Activated T-cell treated with anti-CD3 and anti-CD28 coated beads, Interleukin-2, amount 50 U/mL, for 24 hours (primary cell): ENCODE results near the gene DCHS1.
A peak's percentile ranks its signal among the peaks of the same experiment; 100 is the strongest.

Experiments used
- DNase-seq: peaks from one replicate; pipeline ENCODE4 v3.0.0-alpha.2; 2020
- H3K27ac Mint-ChIP-seq: 2 replicates; pipeline ENCODE4 v1.8.0; 2020; ENCODE audit warnings: mild to moderate bottlenecking, mixed read lengths
- H3K27me3 Mint-ChIP-seq: 2 replicates; pipeline ENCODE4 v1.8.0; 2020; ENCODE audit warnings: mixed read lengths
- H3K36me3 Mint-ChIP-seq: 2 replicates; pipeline ENCODE4 v1.8.0; 2020; ENCODE audit warnings: low read depth, mixed read lengths
- H3K4me1 Mint-ChIP-seq: 2 replicates; pipeline ENCODE4 v1.8.0; 2020; ENCODE audit warnings: low read depth, mixed read lengths
- H3K4me3 Mint-ChIP-seq: 2 replicates; pipeline ENCODE4 v1.8.0; 2020; ENCODE audit warnings: mild to moderate bottlenecking, moderate library complexity, mixed read lengths
- H3K9me3 Mint-ChIP-seq: 2 replicates; pipeline ENCODE4 v1.8.0; 2020; ENCODE audit warnings: mixed read lengths

The DCHS1 gene

DNA sequence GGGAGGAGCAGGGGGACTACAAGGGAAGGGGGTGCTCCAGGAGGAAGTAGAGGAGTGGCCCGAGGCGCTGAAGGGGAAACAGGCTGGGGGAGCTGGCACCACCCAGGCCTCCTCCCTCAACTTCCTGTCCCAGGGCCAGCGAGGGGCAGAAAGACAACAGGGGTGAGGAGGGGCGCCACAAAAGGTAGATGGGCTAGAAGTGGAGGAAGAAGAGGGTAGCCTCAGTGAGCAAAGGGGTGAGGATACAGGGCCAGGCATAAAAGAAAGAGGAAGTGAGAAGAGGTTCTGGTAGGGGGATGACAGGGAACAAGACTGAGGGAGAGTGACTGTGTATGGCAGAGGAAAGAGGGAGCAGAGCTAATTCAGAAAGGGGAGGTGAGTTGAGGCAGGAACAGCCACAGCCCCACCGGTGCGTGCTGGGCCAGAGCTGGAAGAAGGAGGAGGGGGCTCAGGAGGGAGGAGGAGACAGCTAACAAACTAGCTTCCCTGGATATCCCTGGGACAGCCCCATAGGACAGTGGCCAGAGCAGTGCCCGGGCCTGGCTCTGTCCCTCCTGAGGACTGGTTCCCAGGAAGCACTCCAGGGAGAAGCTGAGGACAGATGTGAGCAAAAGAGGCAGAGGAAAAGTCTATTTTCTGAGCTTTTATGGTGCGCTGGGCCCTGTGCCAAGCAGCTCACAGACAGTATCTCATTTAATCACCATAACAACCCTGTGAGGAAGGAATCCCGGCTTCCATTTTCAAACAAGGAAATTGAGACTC, 8.5 kb downstream of the DCHS1 start:
- H3K27ac Mint-ChIP-seq: no peak overlapping the region
- no peaks in the 10 kb centered on the region for H3K9me3 Mint-ChIP-seq
- DNase-seq: peak; percentile 69
- H3K27me3 Mint-ChIP-seq: no peaks in the 10 kb centered on the region
- no peak overlapping the region for H3K4me3 Mint-ChIP-seq
- H3K4me1 Mint-ChIP-seq: no peaks in the 10 kb centered on the region
- no peaks in the 10 kb centered on the region for H3K36me3 Mint-ChIP-seq

DNA sequence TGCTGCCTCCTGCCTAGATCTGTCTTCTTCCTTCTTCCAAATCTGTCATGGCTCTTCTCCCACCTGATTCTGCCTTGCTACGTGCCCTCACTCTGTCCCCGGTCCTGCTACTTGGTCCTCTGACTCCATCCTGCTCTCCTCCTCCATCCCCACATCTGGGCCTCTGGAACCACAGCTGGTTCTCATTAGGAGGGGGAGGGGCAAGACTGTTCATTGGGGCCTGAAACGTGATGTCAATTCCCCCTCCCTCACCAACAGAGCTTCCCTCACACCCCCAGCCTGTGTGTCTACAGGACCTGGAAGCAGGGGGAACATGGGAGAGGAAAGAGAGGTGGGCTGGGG, 9.1 kb downstream of the DCHS1 start:
- DNase-seq: no peak
- Mint-ChIP-seq H3K9me3 (no peaks in the 10 kb centered on the region), H3K27me3 (no peaks in the 10 kb centered on the region), H3K4me1 (no peaks in the 10 kb centered on the region), H3K36me3 (no peaks in the 10 kb centered on the region), H3K27ac (no peak overlapping the region), H3K4me3 (no peak overlapping the region)

DNA sequence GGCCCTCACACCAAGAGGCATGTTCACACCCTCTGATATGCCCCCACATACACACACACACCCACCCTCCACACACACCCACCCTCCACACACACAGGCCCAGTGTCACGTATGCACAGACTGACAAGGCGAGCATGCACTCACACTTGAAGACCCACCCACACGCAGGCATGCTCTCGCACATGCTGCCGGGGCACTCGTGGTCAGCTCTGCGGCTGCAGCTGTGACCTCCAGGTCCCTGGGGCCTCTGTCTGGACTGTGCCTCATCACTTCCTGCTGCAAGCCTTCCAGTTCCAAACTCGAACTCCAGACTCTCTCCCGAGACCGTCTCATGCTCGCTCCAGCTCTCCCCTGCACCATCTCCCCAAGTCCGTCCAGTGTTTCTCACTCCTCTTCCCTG, 9.5 kb downstream of the DCHS1 start:
- DNase-seq: no peak
- Mint-ChIP-seq H3K9me3 (no peaks in the 10 kb centered on the region), H3K4me1 (no peaks in the 10 kb centered on the region), H3K4me3 (no peak overlapping the region), H3K36me3 (no peaks in the 10 kb centered on the region), H3K27ac (no peak overlapping the region), H3K27me3 (no peaks in the 10 kb centered on the region)

DNA sequence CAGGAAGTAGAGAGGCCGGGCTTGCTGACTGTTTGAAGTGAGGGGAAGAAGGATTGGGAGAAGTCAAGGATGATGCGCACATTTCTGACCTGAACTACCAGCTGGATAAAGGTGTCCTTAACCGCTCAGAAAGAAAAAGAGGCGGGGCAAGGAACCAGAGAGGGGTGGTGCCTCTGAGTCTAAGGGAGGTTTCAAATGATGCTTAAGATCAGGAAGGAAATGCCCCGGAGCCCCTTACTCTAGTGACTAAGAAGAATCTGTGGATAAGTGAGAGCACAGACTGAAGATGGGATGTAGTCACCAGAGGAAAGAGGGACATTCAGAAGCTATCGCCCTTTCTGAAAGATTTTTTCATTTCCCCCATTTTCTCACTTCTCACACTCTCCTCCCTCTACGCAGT, 12.7 kb downstream of the DCHS1 start:
- H3K9me3 Mint-ChIP-seq: no peaks in the 10 kb centered on the region
- no peak overlapping the region for H3K27ac Mint-ChIP-seq
- DNase-seq: no peak
- no peak overlapping the region for H3K4me3 Mint-ChIP-seq
- H3K4me1 Mint-ChIP-seq: no peaks in the 10 kb centered on the region
- no peaks in the 10 kb centered on the region for H3K36me3 Mint-ChIP-seq
- H3K27me3 Mint-ChIP-seq: no peaks in the 10 kb centered on the region

DNA sequence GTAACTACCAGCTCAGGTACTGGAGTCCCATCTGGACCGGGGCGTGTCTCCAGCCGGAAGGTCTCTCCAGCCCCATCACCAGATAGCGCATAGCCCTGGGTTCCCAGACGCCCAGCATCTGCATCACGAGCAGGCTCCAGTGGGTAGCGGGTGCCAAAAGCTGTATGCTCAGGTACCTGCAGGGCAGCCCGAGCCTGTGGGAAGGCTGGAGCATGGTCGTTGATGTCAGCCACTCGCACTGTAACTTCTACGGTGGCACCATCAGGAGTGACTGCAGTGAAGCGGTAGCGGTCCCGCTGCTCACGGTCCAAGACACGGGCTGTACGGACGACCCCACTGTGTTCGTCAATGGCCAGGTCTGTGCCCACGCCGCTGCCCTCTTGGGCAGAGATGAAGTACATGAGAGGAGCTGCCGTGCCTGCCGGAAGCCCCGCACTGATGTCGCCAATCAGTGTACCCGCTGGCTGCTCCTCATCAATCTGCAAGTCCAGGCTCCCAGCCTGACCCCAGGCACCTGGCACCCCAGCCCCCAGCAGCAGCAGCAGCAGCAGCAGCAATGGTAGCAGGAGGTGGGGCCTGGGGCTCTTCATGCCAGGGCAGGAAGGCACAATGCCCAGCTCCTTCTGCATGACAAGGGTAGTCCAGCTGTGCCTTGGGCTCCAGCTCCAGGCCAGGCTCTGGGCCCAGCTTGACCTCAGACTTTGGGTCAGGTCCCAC, 14.5 kb downstream of the DCHS1 start:
- no peaks in the 10 kb centered on the region for H3K27me3 Mint-ChIP-seq
- no peak overlapping the region for H3K4me3 Mint-ChIP-seq
- no peak for DNase-seq
- H3K36me3 Mint-ChIP-seq: no peaks in the 10 kb centered on the region
- no peaks in the 10 kb centered on the region for H3K9me3 Mint-ChIP-seq
- no peaks in the 10 kb centered on the region for H3K4me1 Mint-ChIP-seq
- no peak overlapping the region for H3K27ac Mint-ChIP-seq

DNA sequence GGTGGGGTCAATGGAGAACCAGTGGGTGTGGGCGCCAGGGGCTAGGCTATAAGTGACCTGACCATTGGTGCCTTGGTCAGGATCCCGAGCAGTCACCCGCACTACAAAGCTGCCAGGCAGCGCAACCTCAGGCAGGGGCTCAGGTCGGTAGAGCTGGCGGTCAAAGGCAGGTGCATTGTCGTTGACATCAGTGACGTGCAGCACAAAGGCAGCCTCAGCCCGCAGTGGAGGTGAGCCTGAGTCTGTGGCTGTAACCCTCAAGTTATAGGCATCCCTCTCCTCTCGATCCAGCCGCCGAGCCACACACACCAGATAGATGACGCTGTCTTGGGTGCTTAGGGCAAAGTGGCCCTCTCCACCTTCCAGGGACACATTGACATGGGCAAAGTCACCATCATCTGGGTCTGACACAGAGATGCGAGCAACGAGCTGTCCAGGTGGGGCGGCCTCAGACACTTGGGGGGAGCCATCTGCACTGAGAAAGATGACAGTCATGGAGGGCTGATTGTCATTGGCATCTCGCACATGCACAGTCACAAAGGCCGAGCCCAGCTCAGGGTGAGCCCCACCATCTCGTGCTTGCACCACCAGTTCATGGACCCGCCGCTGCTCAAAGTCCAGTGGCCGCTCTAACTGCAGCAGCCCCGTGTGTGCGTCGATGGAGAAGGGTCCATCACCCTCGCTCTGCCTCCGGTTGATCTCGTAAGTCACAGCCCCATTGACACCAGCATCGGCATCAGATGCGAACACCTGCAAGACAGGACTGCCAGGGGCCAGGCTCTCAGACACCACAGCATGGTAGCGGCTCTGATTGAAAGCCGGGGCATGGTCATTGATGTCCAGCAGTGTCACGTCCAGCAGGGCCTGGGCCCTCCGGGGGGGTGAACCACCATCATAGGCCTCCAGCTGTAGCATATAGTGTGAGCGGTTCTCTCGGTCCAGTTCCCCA, 15.3 kb downstream of the DCHS1 start:
- no peaks in the 10 kb centered on the region for H3K9me3 Mint-ChIP-seq
- H3K4me3 Mint-ChIP-seq: no peak overlapping the region
- no peaks in the 10 kb centered on the region for H3K27me3 Mint-ChIP-seq
- no peaks in the 10 kb centered on the region for H3K4me1 Mint-ChIP-seq
- H3K27ac Mint-ChIP-seq: no peak overlapping the region
- DNase-seq: no peak
- H3K36me3 Mint-ChIP-seq: no peaks in the 10 kb centered on the region

DNA sequence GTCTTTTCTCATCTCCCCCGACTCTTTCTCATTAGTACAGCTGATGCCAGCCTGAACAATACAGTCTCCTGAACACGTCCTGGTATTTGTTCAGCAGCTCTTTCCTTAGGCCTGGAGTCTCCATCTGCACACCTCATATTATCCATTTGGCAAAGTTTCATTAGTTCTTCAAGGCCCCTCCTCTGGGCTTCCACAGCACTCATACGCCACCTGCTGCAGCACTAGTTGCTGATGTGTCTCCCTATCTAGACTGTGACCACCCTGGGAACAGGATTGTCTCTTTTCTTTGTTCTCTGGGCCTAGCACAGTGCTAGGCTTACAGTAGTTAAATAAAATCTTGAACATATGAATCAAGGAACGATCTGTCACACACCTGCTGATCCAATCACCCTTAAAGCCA, 17.2 kb downstream of the DCHS1 start:
- Mint-ChIP-seq H3K27me3 (no peaks in the 10 kb centered on the region), H3K4me1 (no peaks in the 10 kb centered on the region), H3K36me3 (no peaks in the 10 kb centered on the region), H3K9me3 (no peaks in the 10 kb centered on the region), H3K27ac (no peak overlapping the region), H3K4me3 (no peak overlapping the region)
- no peak for DNase-seq

DNA sequence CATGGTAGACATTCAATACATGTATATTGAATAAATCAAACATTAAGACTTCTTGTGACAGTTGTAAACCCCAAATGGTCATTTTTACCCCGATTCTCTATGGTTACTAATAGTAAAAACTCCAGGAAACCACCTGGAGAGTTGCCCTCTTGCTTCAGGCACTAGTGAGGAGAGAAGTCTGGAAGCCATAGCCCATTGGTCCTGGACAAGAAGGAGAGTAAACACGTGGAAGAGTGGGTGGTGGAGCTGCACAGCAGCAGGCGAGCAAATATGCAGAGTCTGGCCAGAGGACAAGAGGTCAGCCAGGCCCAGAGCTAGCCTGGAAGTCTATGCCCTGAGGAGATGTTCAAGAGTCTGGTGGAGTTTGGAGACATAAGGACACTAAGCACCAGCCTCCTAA, 17.7 kb downstream of the DCHS1 start:
- Mint-ChIP-seq H3K9me3 (no peaks in the 10 kb centered on the region), H3K27me3 (no peaks in the 10 kb centered on the region), H3K4me3 (no peak overlapping the region), H3K27ac (no peak overlapping the region), H3K36me3 (no peaks in the 10 kb centered on the region), H3K4me1 (no peaks in the 10 kb centered on the region)
- no peak for DNase-seq

DNA sequence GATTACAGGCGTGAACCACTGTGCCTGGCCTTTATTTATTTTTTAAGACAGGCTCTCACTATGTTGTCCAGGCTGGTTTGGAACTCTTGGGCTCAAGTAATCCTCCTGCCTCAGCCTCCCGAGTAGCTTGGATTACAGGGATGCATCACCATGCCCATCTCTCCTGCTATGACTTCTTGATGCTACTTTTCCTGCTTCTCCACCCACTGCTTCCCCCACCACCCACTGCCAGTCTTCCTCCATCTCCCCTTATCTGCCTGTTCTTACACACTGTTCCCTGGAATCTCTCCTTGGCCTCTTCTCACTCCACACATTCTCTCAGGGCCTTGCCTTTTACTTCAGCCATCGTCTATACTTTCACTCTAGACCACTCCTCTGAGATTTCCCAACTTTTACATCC, 19.1 kb downstream of the DCHS1 start:
- no peak overlapping the region for H3K27ac Mint-ChIP-seq
- H3K4me3 Mint-ChIP-seq: no peak overlapping the region
- no peaks in the 10 kb centered on the region for H3K27me3 Mint-ChIP-seq
- H3K4me1 Mint-ChIP-seq: peaks cover 3% of the 10 kb centered on the region
- no peak for DNase-seq
- no peaks in the 10 kb centered on the region for H3K9me3 Mint-ChIP-seq
- no peaks in the 10 kb centered on the region for H3K36me3 Mint-ChIP-seq

DNA sequence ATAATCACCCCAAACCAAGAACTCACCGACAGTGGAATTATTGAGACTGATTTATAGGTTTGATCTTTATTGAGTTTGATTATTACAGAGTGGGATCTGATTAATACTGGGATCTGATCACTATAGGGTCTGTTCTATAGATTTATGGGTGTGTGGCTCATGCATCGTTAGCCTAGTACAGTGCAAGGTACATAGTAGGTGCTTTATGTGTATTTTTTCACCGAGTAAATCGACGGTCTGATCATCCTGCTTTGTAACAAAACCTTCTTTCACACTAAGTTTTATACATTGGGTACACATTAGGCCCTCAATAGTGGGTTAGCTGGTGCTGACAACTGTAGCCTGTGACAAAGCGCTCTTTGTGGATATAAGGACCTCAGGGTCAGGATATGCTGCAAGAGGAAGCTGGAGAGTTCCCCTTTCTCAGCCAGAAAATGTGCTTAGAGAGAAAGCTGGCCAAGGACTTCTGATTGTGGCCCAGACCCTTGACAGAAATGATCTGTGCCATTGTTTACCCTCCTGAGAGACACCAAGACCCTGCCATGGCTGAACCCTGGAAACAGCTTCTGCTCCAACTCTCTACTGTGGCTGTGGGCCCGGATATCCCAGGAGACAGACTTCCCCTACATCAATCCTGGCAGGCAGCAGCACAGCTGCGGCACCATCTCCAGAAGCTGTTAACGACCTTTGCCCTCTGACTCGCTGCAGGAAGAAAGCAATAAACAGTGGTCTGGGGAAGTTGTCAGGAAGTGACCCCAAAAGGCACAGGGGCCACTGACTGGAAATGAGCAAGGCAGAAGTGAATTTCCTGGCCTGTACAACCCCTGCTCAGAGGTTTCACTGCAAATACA, 20.3 kb downstream of the DCHS1 start:
- Mint-ChIP-seq H3K27ac (no peak overlapping the region), H3K4me1 (peaks cover 3% of the 10 kb centered on the region), H3K4me3 (no peak overlapping the region), H3K36me3 (no peaks in the 10 kb centered on the region), H3K27me3 (no peaks in the 10 kb centered on the region), H3K9me3 (no peaks in the 10 kb centered on the region)
- DNase-seq: peak; percentile 20

DNA sequence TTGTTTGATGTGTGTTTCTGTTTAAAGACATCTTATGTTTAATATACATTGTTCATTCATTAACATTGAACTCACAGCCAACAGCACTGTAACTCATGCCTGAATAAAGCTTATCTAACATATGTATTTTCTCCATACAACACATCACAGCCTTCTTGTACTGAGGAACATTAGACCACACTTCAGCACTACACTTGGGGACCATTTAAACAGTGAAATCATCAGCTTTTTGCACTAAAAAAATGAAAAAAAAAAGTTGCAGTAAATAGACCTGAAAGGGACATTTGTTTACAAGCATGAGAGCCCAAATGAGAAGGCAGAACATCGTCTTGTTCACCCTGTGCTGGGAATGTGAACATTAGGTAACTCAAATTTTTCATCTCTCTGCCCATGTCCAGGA, 21.1 kb downstream of the DCHS1 start:
- Mint-ChIP-seq H3K9me3 (no peaks in the 10 kb centered on the region), H3K4me3 (no peak overlapping the region), H3K27me3 (no peaks in the 10 kb centered on the region), H3K27ac (no peak overlapping the region), H3K36me3 (no peaks in the 10 kb centered on the region), H3K4me1 (peaks cover 3% of the 10 kb centered on the region)
- no peak for DNase-seq

DNA sequence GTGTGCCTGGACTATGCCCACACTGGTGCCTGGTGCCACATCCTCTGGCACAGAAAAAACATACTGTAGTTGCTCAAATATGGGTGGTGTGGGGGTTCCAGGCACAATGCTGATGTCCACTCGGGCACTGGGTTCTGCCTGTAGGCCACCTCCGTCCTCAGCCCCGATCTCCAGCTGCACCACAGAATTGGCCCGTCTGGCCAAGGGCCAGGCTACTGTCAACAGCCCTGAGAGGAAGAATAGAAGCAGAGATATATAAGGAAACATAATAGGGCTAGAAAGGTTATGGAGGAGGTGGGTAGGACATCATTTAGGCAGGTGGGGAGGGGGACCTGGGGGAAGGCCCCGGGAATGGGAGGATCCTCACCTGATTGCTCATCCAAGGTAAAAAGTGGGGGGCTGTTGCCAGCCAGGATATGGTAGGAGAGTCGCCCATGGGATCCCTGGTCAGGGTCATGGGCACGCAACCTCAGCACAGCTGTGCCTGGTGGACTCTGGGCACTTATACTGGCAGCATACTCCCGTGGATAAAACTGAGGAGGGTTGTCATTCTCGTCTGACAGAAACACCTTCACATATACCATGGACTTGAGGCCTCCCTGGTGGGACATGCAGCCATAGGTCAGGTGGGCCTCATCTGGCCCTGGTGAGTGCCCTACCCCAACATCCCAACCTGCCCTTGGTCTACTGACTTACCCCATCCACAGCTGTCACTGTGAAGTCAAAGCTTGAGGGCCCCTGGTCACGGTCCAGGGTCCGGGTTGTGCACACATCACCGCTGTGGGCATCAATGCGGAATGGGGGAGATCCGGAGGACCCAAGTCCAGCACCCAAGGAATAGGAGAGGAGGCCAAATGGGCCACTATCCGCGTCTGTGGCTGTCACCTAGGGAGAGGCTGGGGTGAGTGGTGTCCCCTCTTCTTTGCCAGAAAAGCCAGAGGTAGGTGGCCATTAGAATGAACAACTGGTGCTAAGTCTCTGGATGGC, 21.9 kb downstream of the DCHS1 start:
- Mint-ChIP-seq H3K27me3 (no peaks in the 10 kb centered on the region), H3K36me3 (no peaks in the 10 kb centered on the region), H3K4me1 (peaks cover 3% of the 10 kb centered on the region), H3K27ac (no peak overlapping the region), H3K9me3 (no peaks in the 10 kb centered on the region), H3K4me3 (no peak overlapping the region)
- no peak for DNase-seq
